Heart right ventricle (tissue), 16 donors: ENCODE data around the gene SPG11. TPM values are rescaled to one million over a fixed set of nuclear protein-coding genes. Genes with fewer than 3 reads are reported as not detected.

Experiments
- ATAC-seq, 8 donors: fragments of 200-7000 bp; cut with Tn5 transposase; one replicate each; pipeline ENCODE4 v1.9.1; 2020; ENCODE audit warnings: mild to moderate bottlenecking in 8 of 8, moderate library complexity in 8 of 8, moderate number of reproducible peaks in 1 of 8
- DNase-seq, 2 donors: peaks; one replicate each; pipeline ENCODE4 v3.0.0-alpha.2; 2020
- H3K27ac ChIP-seq, 10 donors: fragments of 200-600 bp; sonication (generic) in 2 of 10; one replicate each; pipeline versions ENCODE4 v1.5.0 to v1.8.0; 2020 to 2022; ENCODE audit warnings: mild to moderate bottlenecking in 3 of 10
- H3K27me3 ChIP-seq, 7 donors: fragments of 200-600 bp; one replicate each; pipeline ENCODE4 v1.8.0; 2021 to 2022; ENCODE audit warnings: mild to moderate bottlenecking in 2 of 7
- H3K36me3 ChIP-seq, 9 donors: fragments of 200-600 bp; sonication (generic) in 1 of 9; one replicate each; pipeline versions ENCODE4 v1.5.0 to v1.8.0; 2020 to 2022; ENCODE audit warnings: mild to moderate bottlenecking in 2 of 9
- H3K4me1 ChIP-seq, 9 donors: fragments of 200-600 bp; sonication (generic) in 1 of 9; one replicate each; pipeline versions ENCODE4 v1.5.0 to v1.8.0; 2020 to 2022; ENCODE audit warnings: mild to moderate bottlenecking in 4 of 9
- H3K4me3 ChIP-seq, 10 donors: fragments of 200-600 bp; sonication (generic) in 2 of 10; one replicate each; pipeline versions ENCODE4 v1.5.0 to v1.8.0; 2020 to 2022; ENCODE audit warnings: mild to moderate bottlenecking in 7 of 10, moderate library complexity in 2 of 10
- H3K9me3 ChIP-seq, 11 donors: fragments of 200-600 bp in 10 of 11; sonication (generic) in 2 of 11; one replicate each; pipeline versions ENCODE4 v1.5.0 to v1.8.0; 2013 to 2022; ENCODE audit warnings: mild to moderate bottlenecking in 2 of 11, control low read depth in 1 of 11, moderate library complexity in 1 of 11
- WGBS, 2 donors: extraction: QIAGEN DNeasy Blood & Tissue Kit; methylation state at CpG; one replicate each; pipeline ENCODE4 v1.1.7; 2013; ENCODE audit warnings: inconsistent platforms in 1 of 2; 5-methylcytosine and 5-hydroxymethylcytosine counted together
- intact Hi-C, 10 donors: fragments of 100-400 bp; cut with DNase I; formaldehyde crosslinking; loops; one replicate each; pipeline versions ENCODE4 v1.11.1 to v1.14.2; 2022
- polyA plus RNA-seq, 2 donors: library from polyadenylated mRNA; stranded (reverse); fragments of 200-250 nt; gene quantifications; one replicate each; pipeline ENCODE4 v1.2.3, GENCODE V29; 2013
- total RNA-seq, 10 donors: library from RNA; stranded (reverse); fragmentation: NEBNext Ultra II Directional in 3 of 10; extraction: Animal tissue kit (Norgen Biotek cat#: 25700) in 3 of 10; gene quantifications; one replicate each; pipeline versions ENCODE4 v1.2.1 to v1.2.4, GENCODE V29; 2021 to 2023
- TF ChIP-seq, protein P1 (sequence below), 9 donors: fragments of 200-600 bp; sonication (generic) in 2 of 9; IDR thresholded peaks; one replicate each; pipeline versions ENCODE4 v1.5.0 to v1.8.0; 2021 to 2022; ENCODE audit warnings: antibody characterized with exemption in 9 of 9, mild to moderate bottlenecking in 5 of 9, moderate library complexity in 1 of 9
- donor health status: Arrhythmogenic right ventricular cardiomyopathy.
- donor health status: ischemic (EF 13 %, LVEDD 7.1; RV severe dilation, severe dysfunction).
- donor health status: healthy with polysubstance abuse.
- donor health status: DM: no; HTN: yes; CAD: no.
- donor health status: DM: no; HTN: no; CAD: no.
- donor health status: ischemic (EF 25% LVEDD 6.9; RV normal size, moderate dysfunction).
- donor health status: ischemic (EF 25% LVEDD 5.7; RV mildly dilated, moderate dysfunction).
- donor health status: healthy.
- donor health status: DM: yes; HTN: yes; CAD: no.
- donor health status: Ischemic cardiomyopathy.
- donor health status: ischemic (EF 35%, LVEDD 5.7; RV mildly dilated, moderate dysfunction).
- donor health status: nonischemic (EF 11% LVEDD 7.7; RV severe dilation, severe dysfunction).
- donor health status: DM: yes; HTN: yes; CAD: no.
- donor health status: PGD.
- donor health status: ischemic (EF 29% LVEDD 5.4; RV normal size, mild dysfunction).
- donor health status: nonischemic (EF 23%, LVEDD 6.1; RV moderate dilation, normal function).

The SPG11 gene
- total and polyA plus RNA-seq, 12 donors = 17.4 to 63.4 (median 50.4) TPM

DNA sequence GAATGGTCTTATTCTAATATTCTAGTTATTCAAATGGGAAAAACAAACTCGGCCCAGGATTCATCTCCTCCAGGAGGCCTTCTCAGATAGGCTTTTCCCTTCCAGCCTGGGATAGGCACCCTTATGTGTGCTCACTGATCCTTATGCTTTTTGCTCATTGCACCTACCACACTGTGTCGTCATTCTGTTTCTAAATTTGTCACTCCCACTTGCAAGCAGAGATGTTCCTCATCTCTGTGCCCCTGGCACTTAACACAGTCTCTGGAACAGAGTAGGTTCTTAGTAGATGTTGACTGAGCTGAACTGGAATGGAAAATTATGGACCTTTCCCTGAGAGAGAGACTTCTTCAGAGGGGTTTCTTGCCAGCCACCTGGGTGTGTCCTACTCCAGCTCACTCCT lies 18.7 kb upstream of the SPG11 start:
- WGBS, 2 donors = 70 to 76% methylated on average over 2 of the region's 2 CpGs
- ATAC-seq (peak in 5 of 8 donors; percentile 35 to 77 (median 68)), DNase-seq (no peak)
- H3K4me1 ChIP-seq = peaks cover 0 to 34% (median 12%) of the 10 kb centered on the region in 9 donors
- intact Hi-C loops = no loop called here
- H3K36me3 ChIP-seq = no peaks in the 10 kb centered on the region
- TF ChIP-seq, protein P1, sequence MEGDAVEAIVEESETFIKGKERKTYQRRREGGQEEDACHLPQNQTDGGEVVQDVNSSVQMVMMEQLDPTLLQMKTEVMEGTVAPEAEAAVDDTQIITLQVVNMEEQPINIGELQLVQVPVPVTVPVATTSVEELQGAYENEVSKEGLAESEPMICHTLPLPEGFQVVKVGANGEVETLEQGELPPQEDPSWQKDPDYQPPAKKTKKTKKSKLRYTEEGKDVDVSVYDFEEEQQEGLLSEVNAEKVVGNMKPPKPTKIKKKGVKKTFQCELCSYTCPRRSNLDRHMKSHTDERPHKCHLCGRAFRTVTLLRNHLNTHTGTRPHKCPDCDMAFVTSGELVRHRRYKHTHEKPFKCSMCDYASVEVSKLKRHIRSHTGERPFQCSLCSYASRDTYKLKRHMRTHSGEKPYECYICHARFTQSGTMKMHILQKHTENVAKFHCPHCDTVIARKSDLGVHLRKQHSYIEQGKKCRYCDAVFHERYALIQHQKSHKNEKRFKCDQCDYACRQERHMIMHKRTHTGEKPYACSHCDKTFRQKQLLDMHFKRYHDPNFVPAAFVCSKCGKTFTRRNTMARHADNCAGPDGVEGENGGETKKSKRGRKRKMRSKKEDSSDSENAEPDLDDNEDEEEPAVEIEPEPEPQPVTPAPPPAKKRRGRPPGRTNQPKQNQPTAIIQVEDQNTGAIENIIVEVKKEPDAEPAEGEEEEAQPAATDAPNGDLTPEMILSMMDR (IDR thresholded peaks at IDR 0.05) = no peak
- peak overlapping the region in 1 of 10 donors; percentile 87 for H3K27ac ChIP-seq
- peaks cover 0 to 9% (median 0%) of the 10 kb centered on the region in 11 donors for H3K9me3 ChIP-seq
- no peaks in the 10 kb centered on the region for H3K27me3 ChIP-seq
- no peak overlapping the region for H3K4me3 ChIP-seq

DNA sequence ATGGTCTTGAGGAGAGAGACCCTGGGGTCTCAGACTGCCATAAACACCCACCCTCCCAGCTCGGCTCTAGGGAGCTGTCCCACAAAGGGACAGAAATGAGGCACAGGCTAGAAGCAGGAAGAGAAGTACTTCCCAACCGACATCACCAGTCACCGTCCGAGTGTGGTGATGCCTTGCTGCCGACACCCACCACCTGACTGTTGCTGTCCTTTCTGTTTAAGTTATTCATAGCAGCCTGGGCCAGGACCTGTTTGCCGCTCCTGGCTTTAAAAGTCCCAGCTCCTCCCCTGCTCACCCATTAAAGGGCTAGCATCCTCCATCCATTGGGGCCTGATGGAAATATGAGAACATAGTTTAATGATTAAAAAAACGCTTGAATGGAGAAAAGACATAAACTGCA lies 13.2 kb upstream of the SPG11 start:
- Histone ChIP-seq H3K9me3 (no peaks in the 10 kb centered on the region), H3K27me3 (no peaks in the 10 kb centered on the region), H3K27ac (peak overlapping the region in 1 of 10 donors; percentile 73), H3K4me1 (peaks cover 0 to 19% (median 0%) of the 10 kb centered on the region in 9 donors), H3K4me3 (peak overlapping the region in 1 of 10 donors; percentile 18), H3K36me3 (no peaks in the 10 kb centered on the region)
- ATAC-seq (peak in 2 of 8 donors; percentile 13 to 35), DNase-seq (no peak)
- 57 to 58% methylated on average over 7 of the region's 7 CpGs for WGBS, 2 donors
- intact Hi-C loops = no loop called here
- TF ChIP-seq, protein P1 (IDR thresholded peaks at IDR 0.05) = no peak

DNA sequence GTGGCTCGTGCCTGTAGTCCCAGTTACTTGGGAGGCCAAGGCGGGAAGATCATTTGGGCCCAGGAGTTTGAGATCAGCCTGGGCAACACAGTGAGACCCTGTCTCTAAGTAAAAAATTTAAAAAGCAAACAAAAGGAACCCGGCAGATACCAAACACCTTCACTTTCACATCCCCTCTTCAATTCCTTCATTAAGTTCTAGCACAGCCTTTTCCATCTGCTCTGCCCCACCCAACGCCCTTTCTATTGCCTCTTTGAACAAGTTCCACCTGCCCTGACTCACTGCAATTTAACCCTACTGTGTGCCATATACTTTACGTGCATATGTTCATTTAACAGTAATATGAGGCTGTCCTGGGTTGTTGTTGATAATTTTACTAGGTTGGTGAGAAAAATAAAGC lies 12.4 kb upstream of the SPG11 start:
- Histone ChIP-seq H3K4me1 (peaks cover 0 to 19% (median 0%) of the 10 kb centered on the region in 9 donors), H3K9me3 (no peaks in the 10 kb centered on the region), H3K36me3 (no peaks in the 10 kb centered on the region), H3K4me3 (no peak overlapping the region), H3K27me3 (no peaks in the 10 kb centered on the region), H3K27ac (peak overlapping the region in 1 of 10 donors; percentile 73)
- ATAC-seq (no peak), DNase-seq (no peak)
- 84 to 87% methylated on average over 5 of the region's 5 CpGs for WGBS, 2 donors
- intact Hi-C loops = no loop called here
- TF ChIP-seq, protein P1 (IDR thresholded peaks at IDR 0.05) = no peak

DNA sequence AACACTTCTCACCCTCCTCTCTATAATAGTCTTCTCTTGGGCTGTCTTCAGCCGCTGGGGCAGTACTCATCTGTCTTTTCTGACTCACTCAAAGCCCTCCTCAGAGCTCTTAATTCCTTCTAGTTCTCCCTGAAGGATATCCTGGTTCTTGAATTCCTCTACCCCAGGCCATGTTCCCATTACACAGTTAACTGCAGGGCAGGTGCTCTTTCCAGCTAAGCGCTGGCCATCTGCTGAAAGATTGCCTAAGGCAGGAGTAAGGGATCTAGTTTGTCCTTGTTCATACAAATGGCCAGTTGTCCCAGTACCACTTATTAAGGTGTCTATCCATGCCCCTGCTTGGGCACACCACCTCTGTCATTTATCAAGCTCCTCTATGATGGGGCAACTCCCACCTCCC lies 10.2 kb upstream of the SPG11 start:
- TF ChIP-seq, protein P1 (IDR thresholded peaks at IDR 0.05) = no peak
- H3K4me1 ChIP-seq = peaks cover 0 to 19% (median 0%) of the 10 kb centered on the region in 9 donors
- 96 to 99% methylated on average over 2 of the region's 2 CpGs for WGBS, 2 donors
- no peak overlapping the region for H3K4me3 ChIP-seq
- H3K27me3 ChIP-seq = no peaks in the 10 kb centered on the region
- no peaks in the 10 kb centered on the region for H3K36me3 ChIP-seq
- no peak overlapping the region for H3K27ac ChIP-seq
- ATAC-seq (no peak), DNase-seq (no peak)
- H3K9me3 ChIP-seq = no peaks in the 10 kb centered on the region
- intact Hi-C loops = no loop called here
